Sigmoid colon (tissue), 4 donors: Measurements from ENCODE around the gene PAF1.

ENCODE experiments used
- POLR2A ChIP-seq, 2 donors: fragments of 450-650 bp; IDR thresholded peaks; one replicate each; pipeline ENCODE4 v1.6.1; 2016; ENCODE audit warnings: antibody characterized with exemption in 2 of 2, mild to moderate bottlenecking in 2 of 2, moderate library complexity in 2 of 2
- POLR2AphosphoS5 ChIP-seq, 4 donors: sonication (generic); formaldehyde crosslinking; IDR thresholded peaks; one replicate each; pipeline ENCODE4 v1.6.1; 2017; ENCODE audit warnings: antibody characterized with exemption in 4 of 4
- TF ChIP-seq, protein P1 (sequence below), 4 experiments: fragments of 450-650 bp in 3 of 4; fragments of 200-600 bp in 1 of 4; IDR thresholded peaks; one replicate each; pipeline ENCODE4 v1.5.1; 2016 to 2019; ENCODE audit warnings: antibody characterized with exemption in 4 of 4, mild to moderate bottlenecking in 3 of 4, moderate library complexity in 2 of 4

DNA sequence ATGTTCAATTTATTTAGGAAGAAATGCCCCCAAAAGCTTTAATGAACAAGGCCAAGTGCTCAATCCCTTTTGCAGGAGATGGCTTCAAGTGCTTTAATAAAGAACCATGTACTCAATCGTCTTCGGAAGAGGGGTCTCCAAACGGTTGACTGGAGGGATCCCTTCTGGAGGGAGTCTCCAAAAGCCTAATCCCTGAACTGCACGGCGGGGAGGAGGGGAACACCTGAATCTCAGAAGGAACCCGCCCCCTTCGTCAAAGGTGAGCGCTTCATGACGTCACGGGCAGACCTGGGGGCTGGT is 505 bp downstream of the PAF1 start:
- TF ChIP-seq, protein P1, sequence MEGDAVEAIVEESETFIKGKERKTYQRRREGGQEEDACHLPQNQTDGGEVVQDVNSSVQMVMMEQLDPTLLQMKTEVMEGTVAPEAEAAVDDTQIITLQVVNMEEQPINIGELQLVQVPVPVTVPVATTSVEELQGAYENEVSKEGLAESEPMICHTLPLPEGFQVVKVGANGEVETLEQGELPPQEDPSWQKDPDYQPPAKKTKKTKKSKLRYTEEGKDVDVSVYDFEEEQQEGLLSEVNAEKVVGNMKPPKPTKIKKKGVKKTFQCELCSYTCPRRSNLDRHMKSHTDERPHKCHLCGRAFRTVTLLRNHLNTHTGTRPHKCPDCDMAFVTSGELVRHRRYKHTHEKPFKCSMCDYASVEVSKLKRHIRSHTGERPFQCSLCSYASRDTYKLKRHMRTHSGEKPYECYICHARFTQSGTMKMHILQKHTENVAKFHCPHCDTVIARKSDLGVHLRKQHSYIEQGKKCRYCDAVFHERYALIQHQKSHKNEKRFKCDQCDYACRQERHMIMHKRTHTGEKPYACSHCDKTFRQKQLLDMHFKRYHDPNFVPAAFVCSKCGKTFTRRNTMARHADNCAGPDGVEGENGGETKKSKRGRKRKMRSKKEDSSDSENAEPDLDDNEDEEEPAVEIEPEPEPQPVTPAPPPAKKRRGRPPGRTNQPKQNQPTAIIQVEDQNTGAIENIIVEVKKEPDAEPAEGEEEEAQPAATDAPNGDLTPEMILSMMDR (IDR thresholded peaks at IDR 0.05), result no peak
- TF ChIP-seq POLR2A (IDR thresholded peaks at IDR 0.05), result no peak
- TF ChIP-seq POLR2AphosphoS5 (IDR thresholded peaks at IDR 0.05), result no peak
